Osteoblast (primary cell): ENCODE measurements around the gene PTPRH. TPM values are rescaled to one million over a fixed set of nuclear protein-coding genes. Genes with fewer than 3 reads are reported as not detected.
A peak's percentile ranks its signal among the peaks of the same experiment; 100 is the strongest.

ENCODE experiments used
- DNase-seq: peaks from one replicate; pipeline ENCODE4 v3.0.0; 2011; ENCODE audit warnings: low spot score, mixed read lengths; ENCODE audit not compliant: insufficient read length; ENCODE audit errors: missing footprints
- H2AFZ ChIP-seq: 2 replicates; pipeline ENCODE4 v1.6.0; 2011; ENCODE audit warnings: mild to moderate bottlenecking, low read length
- H3K27ac ChIP-seq: 2 replicates; pipeline ENCODE4 v1.5.1; 2011; ENCODE audit warnings: mild to moderate bottlenecking, low read depth, low read length, moderate library complexity
- H3K27me3 ChIP-seq: 2 replicates; pipeline ENCODE4 v1.6.0; 2012; ENCODE audit warnings: mild to moderate bottlenecking, control low read depth, inconsistent platforms, low read length, moderate library complexity; ENCODE audit not compliant: insufficient read depth
- H3K36me3 ChIP-seq: 2 replicates; pipeline ENCODE4 v1.5.1; 2011; ENCODE audit warnings: mild to moderate bottlenecking, low read length, control low read depth, moderate library complexity; ENCODE audit not compliant: insufficient read depth
- H3K4me1 ChIP-seq: 2 replicates; pipeline ENCODE4 v1.5.1; 2011; ENCODE audit warnings: mild to moderate bottlenecking, low read length, control low read depth, moderate library complexity; ENCODE audit not compliant: insufficient read depth
- H3K4me2 ChIP-seq: 2 replicates; pipeline ENCODE4 v1.6.0; 2011; ENCODE audit warnings: mild to moderate bottlenecking, low read length; ENCODE audit not compliant: insufficient read depth
- H3K4me3 ChIP-seq: fragments of 200-600 bp; sonication (generic); 3 replicates; pipeline ENCODE4 v1.5.1; 2012; ENCODE audit warnings: mild to moderate bottlenecking, low read length, inconsistent platforms; ENCODE audit not compliant: insufficient read depth
- H3K79me2 ChIP-seq: 2 replicates; pipeline ENCODE4 v1.6.0; 2012; ENCODE audit warnings: mild to moderate bottlenecking, low read length, control low read depth, inconsistent platforms; ENCODE audit not compliant: insufficient read depth
- H3K9me3 ChIP-seq: 2 replicates; pipeline ENCODE4 v1.5.1; 2011; ENCODE audit warnings: low read depth, low read length, control low read depth
- H4K20me1 ChIP-seq: 2 replicates; pipeline ENCODE4 v1.6.0; 2012; ENCODE audit warnings: mild to moderate bottlenecking, low read length, control low read depth; ENCODE audit not compliant: insufficient read depth
- CTCF ChIP-seq: IDR thresholded peaks from 2 replicates; pipeline ENCODE4 v1.5.1; 2011; ENCODE audit warnings: mild to moderate bottlenecking, low read depth, low read length, moderate library complexity; ENCODE audit errors: extremely low read depth
- total RNA-seq: library from RNA; depleted of rRNA; stranded (reverse); fragments of >200 nt; gene quantifications from 2 replicates; pipeline ENCODE4 v1.2.3, GENCODE V29; 2012

PTPRH gene
- total RNA-seq, 1 donor: 1.1 TPM

- peaks cover 36% of the 10 kb centered on the region for H3K27me3 ChIP-seq
- no peak overlapping the region for H3K4me2 ChIP-seq
- DNase-seq: peak; percentile 94
- H3K9me3 ChIP-seq: no peaks in the 10 kb centered on the region
- no peak overlapping the region for H2AFZ ChIP-seq
- H4K20me1 ChIP-seq: no peaks in the 10 kb centered on the region
- TF ChIP-seq CTCF: no peak
- H3K27ac ChIP-seq: no peak overlapping the region
- H3K36me3 ChIP-seq: no peaks in the 10 kb centered on the region
- no peaks in the 10 kb centered on the region for H3K4me1 ChIP-seq
- no peak overlapping the region for H3K4me3 ChIP-seq
- H3K79me2 ChIP-seq: no peaks in the 10 kb centered on the region
Measured at GRCh38 chr19:55158848-55159749, 50.2 kb downstream of the PTPRH start.

- no peak for TF ChIP-seq CTCF
- Histone ChIP-seq H3K4me3 (no peak overlapping the region), H3K4me1 (no peaks in the 10 kb centered on the region), H3K27ac (no peak overlapping the region), H3K27me3 (peaks cover 36% of the 10 kb centered on the region), H3K9me3 (no peaks in the 10 kb centered on the region), H2AFZ (no peak overlapping the region), H3K4me2 (no peak overlapping the region), H3K36me3 (no peaks in the 10 kb centered on the region), H3K79me2 (no peaks in the 10 kb centered on the region), H4K20me1 (no peaks in the 10 kb centered on the region)
- DNase-seq: peak; percentile 81
Measured at GRCh38 chr19:55158423-55158822, 50.9 kb downstream of the PTPRH start.

GRCh38 chr19:55157064-55157908, 52.0 kb downstream of the PTPRH start, which contains the start of gene TNNI3:
TSS of gene TNNI3 (minus strand) at chr19:55157732. CDS start at chr19:55157589, 143 bp downstream.
- Histone ChIP-seq H3K27me3 (peaks cover 30% of the 10 kb centered on the region), H3K4me3 (no peak within 1 kb of the TSS), H3K36me3 (no peaks in the 10 kb centered on the region), H3K9me3 (no peaks in the 10 kb centered on the region), H2AFZ (no peak within 1 kb of the TSS), H3K4me1 (no peaks in the 10 kb centered on the region), H3K79me2 (no peaks in the 10 kb centered on the region), H3K4me2 (no peak within 1 kb of the TSS), H4K20me1 (no peaks in the 10 kb centered on the region), H3K27ac (no peak within 1 kb of the TSS)
- TF ChIP-seq CTCF: no peak
- peak; percentile 77 for DNase-seq
